ENCODE data around the gene NMT1. TPM values are rescaled to one million over a fixed set of nuclear protein-coding genes. Genes with fewer than 3 reads are reported as not detected.

The NMT1 gene
- total and polyA plus RNA-seq, 2 of the 13 experiments (the other 11 are each of a cell fraction or from before 2014, with no cell fraction given): 75.7 to 142 TPM

GRCh38 chr17:45021607-45022287, 39.4 kb upstream of the NMT1 start (continued):
- TF ChIP-seq, protein P1, sequence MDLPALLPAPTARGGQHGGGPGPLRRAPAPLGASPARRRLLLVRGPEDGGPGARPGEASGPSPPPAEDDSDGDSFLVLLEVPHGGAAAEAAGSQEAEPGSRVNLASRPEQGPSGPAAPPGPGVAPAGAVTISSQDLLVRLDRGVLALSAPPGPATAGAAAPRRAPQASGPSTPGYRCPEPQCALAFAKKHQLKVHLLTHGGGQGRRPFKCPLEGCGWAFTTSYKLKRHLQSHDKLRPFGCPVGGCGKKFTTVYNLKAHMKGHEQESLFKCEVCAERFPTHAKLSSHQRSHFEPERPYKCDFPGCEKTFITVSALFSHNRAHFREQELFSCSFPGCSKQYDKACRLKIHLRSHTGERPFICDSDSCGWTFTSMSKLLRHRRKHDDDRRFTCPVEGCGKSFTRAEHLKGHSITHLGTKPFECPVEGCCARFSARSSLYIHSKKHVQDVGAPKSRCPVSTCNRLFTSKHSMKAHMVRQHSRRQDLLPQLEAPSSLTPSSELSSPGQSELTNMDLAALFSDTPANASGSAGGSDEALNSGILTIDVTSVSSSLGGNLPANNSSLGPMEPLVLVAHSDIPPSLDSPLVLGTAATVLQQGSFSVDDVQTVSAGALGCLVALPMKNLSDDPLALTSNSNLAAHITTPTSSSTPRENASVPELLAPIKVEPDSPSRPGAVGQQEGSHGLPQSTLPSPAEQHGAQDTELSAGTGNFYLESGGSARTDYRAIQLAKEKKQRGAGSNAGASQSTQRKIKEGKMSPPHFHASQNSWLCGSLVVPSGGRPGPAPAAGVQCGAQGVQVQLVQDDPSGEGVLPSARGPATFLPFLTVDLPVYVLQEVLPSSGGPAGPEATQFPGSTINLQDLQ (CRISPR knock-in tag; IDR thresholded peaks at IDR 0.05): 0 out of 2 replicates have a peak, but pooled peaks have one; percentile 12
- 0 out of 2 replicates have a peak, but pooled peaks have one; percentile 51 for TF ChIP-seq PAF1 (CRISPR knock-in tag; IDR thresholded peaks at IDR 0.05)
- TF ChIP-seq NFE2 (CRISPR knock-in tag; IDR thresholded peaks at IDR 0.05): no peak
- TF ChIP-seq, protein P2, sequence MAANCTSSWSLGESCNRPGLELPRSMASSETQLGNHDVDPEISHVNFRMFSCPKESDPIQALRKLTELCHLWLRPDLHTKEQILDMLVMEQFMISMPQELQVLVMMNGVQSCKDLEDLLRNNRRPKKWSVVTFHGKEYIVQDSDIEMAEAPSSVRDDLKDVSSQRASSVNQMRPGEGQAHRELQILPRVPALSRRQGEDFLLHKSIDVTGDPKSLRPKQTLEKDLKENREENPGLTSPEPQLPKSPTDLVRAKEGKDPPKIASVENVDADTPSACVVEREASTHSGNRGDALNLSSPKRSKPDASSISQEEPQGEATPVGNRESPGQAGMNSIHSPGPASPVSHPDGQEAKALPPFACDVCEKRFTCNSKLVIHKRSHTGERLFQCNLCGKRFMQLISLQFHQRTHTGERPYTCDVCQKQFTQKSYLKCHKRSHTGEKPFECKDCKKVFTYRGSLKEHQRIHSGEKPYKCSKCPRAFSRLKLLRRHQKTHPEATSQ (CRISPR knock-in tag; IDR thresholded peaks at IDR 0.05; ENCODE audit: borderline replicate concordance): peak; percentile 73; the same call in 1 of the 2 replicates
- no peak for TF ChIP-seq ZNF878 (CRISPR knock-in tag; IDR thresholded peaks at IDR 0.05)
- no peak for TF ChIP-seq ZFAT (CRISPR knock-in tag; conservative IDR thresholded peaks at IDR 0.05)
- TF ChIP-seq HMG20B (CRISPR knock-in tag; conservative IDR thresholded peaks at IDR 0.05): 0 out of 2 replicates have a peak, but pooled peaks have one; percentile 27
- 0 out of 2 replicates have a peak, but pooled peaks have one; percentile 45 for TF ChIP-seq ESRRA (CRISPR knock-in tag; IDR thresholded peaks at IDR 0.05; ENCODE audit: low read depth)
- peak; percentile 60; the same call in 1 of the 2 replicates for TF ChIP-seq HNF4G (IDR thresholded peaks at IDR 0.05; ENCODE audit: borderline replicate concordance, low read depth, low read length)
- TF ChIP-seq HNF4G (CRISPR knock-in tag; IDR thresholded peaks at IDR 0.05; ENCODE audit: borderline replicate concordance, low read depth): peak; percentile 75
- TF ChIP-seq, protein P3, sequence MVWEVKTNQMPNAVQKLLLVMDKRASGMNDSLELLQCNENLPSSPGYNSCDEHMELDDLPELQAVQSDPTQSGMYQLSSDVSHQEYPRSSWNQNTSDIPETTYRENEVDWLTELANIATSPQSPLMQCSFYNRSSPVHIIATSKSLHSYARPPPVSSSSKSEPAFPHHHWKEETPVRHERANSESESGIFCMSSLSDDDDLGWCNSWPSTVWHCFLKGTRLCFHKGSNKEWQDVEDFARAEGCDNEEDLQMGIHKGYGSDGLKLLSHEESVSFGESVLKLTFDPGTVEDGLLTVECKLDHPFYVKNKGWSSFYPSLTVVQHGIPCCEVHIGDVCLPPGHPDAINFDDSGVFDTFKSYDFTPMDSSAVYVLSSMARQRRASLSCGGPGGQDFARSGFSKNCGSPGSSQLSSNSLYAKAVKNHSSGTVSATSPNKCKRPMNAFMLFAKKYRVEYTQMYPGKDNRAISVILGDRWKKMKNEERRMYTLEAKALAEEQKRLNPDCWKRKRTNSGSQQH (CRISPR knock-in tag; IDR thresholded peaks at IDR 0.05; ENCODE audit: low read depth): no peak; the same call in 1 of the 2 replicates
- TF ChIP-seq ZNF782 (CRISPR knock-in tag; IDR thresholded peaks at IDR 0.05; ENCODE audit: borderline replicate concordance): peak; percentile 93
- 0 out of 2 replicates have a peak, but pooled peaks have one; percentile 49 for TF ChIP-seq MEIS2 (CRISPR knock-in tag; IDR thresholded peaks at IDR 0.05)
- TF ChIP-seq JARID2 (CRISPR knock-in tag; IDR thresholded peaks at IDR 0.05; ENCODE audit: insufficient replicate concordance): peak; percentile 28
- TF ChIP-seq, protein P4, sequence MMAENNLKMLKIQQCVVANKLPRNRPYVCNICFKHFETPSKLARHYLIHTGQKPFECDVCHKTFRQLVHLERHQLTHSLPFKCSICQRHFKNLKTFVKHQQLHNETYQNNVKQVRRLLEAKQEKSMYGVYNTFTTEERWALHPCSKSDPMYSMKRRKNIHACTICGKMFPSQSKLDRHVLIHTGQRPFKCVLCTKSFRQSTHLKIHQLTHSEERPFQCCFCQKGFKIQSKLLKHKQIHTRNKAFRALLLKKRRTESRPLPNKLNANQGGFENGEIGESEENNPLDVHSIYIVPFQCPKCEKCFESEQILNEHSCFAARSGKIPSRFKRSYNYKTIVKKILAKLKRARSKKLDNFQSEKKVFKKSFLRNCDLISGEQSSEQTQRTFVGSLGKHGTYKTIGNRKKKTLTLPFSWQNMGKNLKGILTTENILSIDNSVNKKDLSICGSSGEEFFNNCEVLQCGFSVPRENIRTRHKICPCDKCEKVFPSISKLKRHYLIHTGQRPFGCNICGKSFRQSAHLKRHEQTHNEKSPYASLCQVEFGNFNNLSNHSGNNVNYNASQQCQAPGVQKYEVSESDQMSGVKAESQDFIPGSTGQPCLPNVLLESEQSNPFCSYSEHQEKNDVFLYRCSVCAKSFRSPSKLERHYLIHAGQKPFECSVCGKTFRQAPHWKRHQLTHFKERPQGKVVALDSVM (CRISPR knock-in tag; IDR thresholded peaks at IDR 0.05): peak; percentile 88; the same call in 1 of the 2 replicates
- peak; percentile 89; the same call in 1 of the 2 replicates for TF ChIP-seq ZNF616 (CRISPR knock-in tag; IDR thresholded peaks at IDR 0.05; ENCODE audit: low read depth)
- TF ChIP-seq SMARCC2 (IDR thresholded peaks at IDR 0.05): no peak
- TF ChIP-seq IRF2 (CRISPR knock-in tag; IDR thresholded peaks at IDR 0.05): no peak; the same call in 1 of the 2 replicates
- no peak for TF ChIP-seq NFIB (CRISPR knock-in tag; IDR thresholded peaks at IDR 0.05; ENCODE audit: borderline replicate concordance)
- peak; percentile 63 for TF ChIP-seq HNRNPLL (IDR thresholded peaks at IDR 0.05; ENCODE audit: low read depth, low read length, poor library complexity, severe bottlenecking)
- TF ChIP-seq GZF1 (CRISPR knock-in tag; IDR thresholded peaks at IDR 0.05): peak; percentile 93

All from HepG2 (cell line).